ENCODE data around the gene GOLGA6L9.
"Not testable (repeated sequence)": the region's sequence is repeated elsewhere in the genome, so short reads cannot be mapped to it uniquely, and the experiment has no call there.

The GOLGA6L9 gene

DNA sequence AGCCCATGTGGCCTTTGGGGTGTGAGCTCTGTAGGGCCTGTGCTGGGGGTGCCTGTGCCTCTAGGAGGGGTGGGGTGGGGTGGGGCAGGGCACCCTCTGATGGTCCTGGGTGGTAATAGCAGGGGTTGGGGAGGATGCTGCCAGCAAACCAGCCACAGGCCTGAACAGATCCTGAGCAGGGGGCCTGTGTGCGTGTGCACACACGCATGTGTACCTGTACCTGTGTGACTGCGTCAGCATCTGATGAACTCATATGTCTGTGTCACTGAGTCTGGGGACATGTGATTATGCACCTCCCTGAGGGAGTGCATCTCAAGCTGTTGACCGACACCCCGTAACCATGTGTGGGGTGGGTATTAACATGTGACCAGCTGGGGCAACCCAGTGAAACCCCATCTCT is 36.0 kb downstream of the GOLGA6L9 start:
- DNase-seq (ENCODE audit: low read depth in 1 of 2, low spot score in 1 of 2) = not testable (repeated sequence)

DNA sequence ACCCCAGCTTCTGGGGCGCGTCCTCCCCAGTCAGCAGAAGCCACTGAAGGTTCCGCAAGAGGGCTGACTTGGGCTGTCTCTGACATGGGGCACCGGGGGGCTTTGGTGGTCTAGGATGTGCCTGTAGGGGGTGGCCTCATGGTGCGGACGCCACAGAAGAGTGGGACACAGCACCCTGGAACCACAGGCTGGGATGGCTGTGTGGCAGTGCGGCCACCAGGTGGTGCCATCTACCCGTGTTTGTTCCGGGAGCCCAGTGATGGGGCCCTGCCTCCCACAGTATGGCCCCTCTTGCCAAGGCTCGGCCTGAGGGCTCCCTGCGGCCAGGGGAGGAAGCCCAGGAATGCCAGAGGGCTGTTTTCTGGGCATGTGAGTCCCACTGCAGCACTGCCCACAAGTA is 38.6 kb downstream of the GOLGA6L9 start:
- not testable (repeated sequence) for DNase-seq (ENCODE audit: low read depth in 1 of 2, low spot score in 1 of 2)

DNA sequence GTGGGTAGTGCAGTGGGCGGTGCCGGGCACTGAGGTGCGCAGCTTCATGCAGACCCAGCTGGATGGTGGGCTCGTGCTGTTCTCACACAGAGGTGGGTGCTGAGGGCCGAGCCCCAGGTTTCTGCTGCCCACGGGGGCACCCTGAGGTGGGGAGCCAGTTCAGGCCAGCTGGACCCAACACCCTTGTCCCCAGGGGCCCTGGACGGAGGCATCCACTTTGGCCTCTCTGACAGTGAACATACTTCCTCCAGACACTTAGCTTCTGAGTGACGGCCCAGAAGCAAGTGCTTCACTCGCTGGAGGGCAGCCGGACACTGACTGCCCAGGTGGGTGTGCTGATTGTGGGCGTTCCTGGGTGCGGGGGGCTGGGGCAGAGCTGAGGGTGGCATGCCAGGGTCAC is 39.8 kb downstream of the GOLGA6L9 start:
- DNase-seq (ENCODE audit: low read depth in 1 of 2, low spot score in 1 of 2) = not testable (repeated sequence)

DNA sequence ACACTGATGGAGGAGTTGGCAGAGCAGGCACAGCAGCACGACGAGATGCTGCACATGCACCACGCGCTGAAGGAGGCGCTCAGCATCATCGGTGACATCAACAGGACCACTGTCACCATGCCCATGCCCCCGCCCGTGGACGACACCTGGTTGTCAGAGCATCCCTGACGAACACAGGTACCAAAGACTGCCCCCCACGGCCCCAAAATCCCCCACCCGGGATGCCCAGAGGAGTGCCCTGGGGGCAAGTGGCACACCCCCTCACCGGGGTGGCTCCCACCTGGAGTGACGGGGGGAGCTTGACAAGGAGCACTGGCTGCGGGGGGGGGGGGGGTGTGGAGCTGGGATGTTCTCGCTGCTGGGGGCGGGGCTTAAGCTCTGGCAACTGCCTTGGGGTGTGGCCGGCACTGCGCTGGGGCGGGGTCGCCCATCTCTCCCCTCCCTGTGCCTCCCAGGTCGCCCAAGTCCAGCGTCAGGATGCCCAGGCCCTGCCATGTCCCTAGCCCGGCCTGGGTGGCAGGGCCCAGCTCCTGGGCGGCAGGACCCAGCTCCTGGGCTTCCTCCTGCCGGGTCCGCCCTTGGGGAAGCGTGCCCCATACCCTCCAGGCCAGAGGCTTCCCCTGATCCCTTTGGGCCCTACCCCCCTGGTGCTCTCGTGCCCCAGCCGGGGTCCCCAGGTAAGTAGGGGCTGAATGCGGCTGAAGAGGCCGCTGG is 42.8 kb downstream of the GOLGA6L9 start:
- not testable (repeated sequence) for DNase-seq (ENCODE audit: low read depth in 1 of 2, low spot score in 1 of 2)

DNA sequence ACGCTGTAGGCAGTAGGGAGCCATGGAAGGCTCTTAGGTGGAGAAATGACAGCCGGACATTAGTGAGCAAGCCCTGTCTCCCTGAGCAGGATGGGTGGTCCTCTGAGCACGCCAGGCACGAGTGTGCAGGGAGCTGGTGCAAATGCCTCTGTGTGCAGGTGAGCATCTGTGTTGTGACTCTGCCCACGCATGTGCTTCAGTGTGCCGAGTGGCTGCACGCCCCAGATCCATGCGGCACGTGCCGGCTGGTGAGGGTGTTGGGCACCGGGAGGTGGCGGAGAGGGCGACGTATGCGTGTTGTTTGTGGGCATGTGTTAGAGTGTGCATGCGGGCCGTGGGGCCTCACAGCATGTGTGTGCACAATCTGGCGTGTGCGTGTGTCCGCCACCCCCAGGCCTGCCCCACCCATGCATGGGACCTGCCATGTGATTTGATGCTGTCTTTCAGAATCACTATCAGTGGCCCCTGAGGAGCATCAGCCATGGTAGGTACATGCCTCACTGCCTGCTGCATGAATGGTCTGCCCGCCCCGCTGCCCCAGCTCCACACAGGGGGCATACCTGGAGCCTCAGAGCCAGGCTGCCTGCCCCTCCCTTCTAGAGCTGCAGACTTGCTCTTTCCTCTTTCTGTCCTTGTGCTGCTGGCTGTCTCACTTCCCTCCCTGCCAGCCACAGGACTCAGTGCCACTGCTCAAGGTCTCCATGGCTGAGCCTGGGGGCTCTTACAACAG is 45.1 kb downstream of the GOLGA6L9 start:
- DNase-seq (ENCODE audit: low read depth in 1 of 2, low spot score in 1 of 2) = not testable (repeated sequence)

GRCh38 chr15:82475345-82475967 is 45.8 kb downstream of the GOLGA6L9 start:
- DNase-seq (ENCODE audit: low read depth in 1 of 2, low spot score in 1 of 2) = not testable (repeated sequence)

DNA sequence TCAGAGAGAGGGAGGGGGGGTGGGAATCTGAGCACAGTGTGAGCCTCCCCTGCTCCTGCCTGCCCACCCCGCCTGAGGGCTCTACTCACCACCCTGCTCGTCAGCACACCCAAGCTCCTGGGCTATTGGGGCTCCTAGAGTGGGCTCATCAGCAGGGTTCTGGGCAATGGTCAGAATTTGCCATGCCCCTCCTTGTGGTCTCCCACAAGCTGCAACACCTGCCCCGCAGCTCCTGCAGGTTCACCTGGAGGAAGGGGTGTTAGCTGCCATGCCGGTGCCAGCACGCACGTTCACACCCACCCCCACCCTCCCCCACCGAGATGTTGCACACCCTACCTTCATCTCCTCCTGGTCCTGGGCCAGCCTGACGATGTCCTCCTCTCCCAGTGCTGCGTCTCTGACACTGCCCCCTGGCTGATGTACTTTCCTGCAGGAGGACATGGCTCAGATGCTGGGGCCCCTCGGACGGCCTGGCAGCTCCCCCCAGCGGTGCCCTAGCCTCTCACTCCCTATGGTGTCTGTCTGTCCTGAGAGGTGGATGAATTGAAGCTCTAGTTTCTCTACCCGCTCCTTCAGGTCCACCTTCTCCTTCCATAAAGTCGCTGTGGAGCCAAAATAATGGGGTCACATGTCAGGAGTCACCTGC is 47.2 kb downstream of the GOLGA6L9 start:
- DNase-seq (ENCODE audit: low read depth in 1 of 2, low spot score in 1 of 2) = not testable (repeated sequence)

GRCh38 chr15:82477343-82478057 is 47.9 kb downstream of the GOLGA6L9 start:
- not testable (repeated sequence) for DNase-seq (ENCODE audit: low read depth in 1 of 2, low spot score in 1 of 2)
